Uterus (tissue), 4 donors: ENCODE measurements around the gene EIPR1. TPM values are rescaled to one million over a fixed set of nuclear protein-coding genes. Genes with fewer than 3 reads are reported as not detected.

Experiments used
- DNase-seq, 2 donors: peaks; one replicate each; pipeline ENCODE4 v3.0.0-alpha.2; 2019 to 2020
- H3K27ac ChIP-seq, 2 donors: fragments of 200-600 bp; sonication (generic); 1 replicate in 1 of 2; 2 replicates in 1 of 2; pipeline ENCODE4 v1.5.1; 2016 to 2018
- H3K27me3 ChIP-seq, 2 donors: fragments of 200-600 bp; sonication (generic); one replicate each; pipeline ENCODE4 v1.5.1; 2018 to 2019; ENCODE audit warnings: control low read depth in 1 of 2
- H3K36me3 ChIP-seq, 2 donors: fragments of 200-600 bp; sonication (generic); one replicate each; pipeline ENCODE4 v1.5.1; 2019; ENCODE audit warnings: control low read depth in 1 of 2
- H3K4me1 ChIP-seq, 2 donors: fragments of 200-600 bp; sonication (generic); one replicate each; pipeline ENCODE4 v1.5.1; 2018 to 2019; ENCODE audit warnings: control low read depth in 1 of 2
- H3K4me3 ChIP-seq, 2 donors: fragments of 200-600 bp; sonication (generic); 1 replicate in 1 of 2; 2 replicates in 1 of 2; pipeline ENCODE4 v1.5.1; 2018 to 2019; ENCODE audit warnings: mild to moderate bottlenecking in 1 of 2
- H3K9me3 ChIP-seq, 2 donors: fragments of 200-600 bp; sonication (generic); one replicate each; pipeline ENCODE4 v1.5.1; 2019; ENCODE audit warnings: control low read depth in 1 of 2
- CTCF ChIP-seq, 4 experiments: fragments of 200-600 bp in 2 of 4; fragments of 450-650 bp in 2 of 4; sonication (generic) in 2 of 4; IDR thresholded peaks; one replicate each; pipeline ENCODE4 v1.5.1; 2016 to 2019; ENCODE audit warnings: antibody characterized with exemption in 4 of 4, mild to moderate bottlenecking in 2 of 4, moderate library complexity in 1 of 4
- POLR2A ChIP-seq, 2 donors: fragments of 450-650 bp; IDR thresholded peaks; one replicate each; pipeline ENCODE4 v1.6.1; 2016; ENCODE audit warnings: antibody characterized with exemption in 2 of 2, mild to moderate bottlenecking in 1 of 2, moderate library complexity in 1 of 2
- intact Hi-C: fragments of 100-400 bp; cut with DNase I; formaldehyde crosslinking; loops from one replicate; pipeline ENCODE4 v1.15.1; 2023; ENCODE audit warnings: low total_unique reads
- total RNA-seq, 4 donors: library from RNA; depleted of rRNA in 3 of 4; stranded (reverse); fragments of >200 nt in 3 of 4; gene quantifications; one replicate each; pipeline versions ENCODE4 v1.1.0 to v1.2.4, GENCODE V29; 2014 to 2023
- donor health status: DM: yes; HTN: yes; CAD: no.

The EIPR1 gene
- total RNA-seq = 10 to 100 TPM in 3 of 4 donors, under 1 TPM in 1; 0.59 to 28.9 (median 20.4) TPM

DNA sequence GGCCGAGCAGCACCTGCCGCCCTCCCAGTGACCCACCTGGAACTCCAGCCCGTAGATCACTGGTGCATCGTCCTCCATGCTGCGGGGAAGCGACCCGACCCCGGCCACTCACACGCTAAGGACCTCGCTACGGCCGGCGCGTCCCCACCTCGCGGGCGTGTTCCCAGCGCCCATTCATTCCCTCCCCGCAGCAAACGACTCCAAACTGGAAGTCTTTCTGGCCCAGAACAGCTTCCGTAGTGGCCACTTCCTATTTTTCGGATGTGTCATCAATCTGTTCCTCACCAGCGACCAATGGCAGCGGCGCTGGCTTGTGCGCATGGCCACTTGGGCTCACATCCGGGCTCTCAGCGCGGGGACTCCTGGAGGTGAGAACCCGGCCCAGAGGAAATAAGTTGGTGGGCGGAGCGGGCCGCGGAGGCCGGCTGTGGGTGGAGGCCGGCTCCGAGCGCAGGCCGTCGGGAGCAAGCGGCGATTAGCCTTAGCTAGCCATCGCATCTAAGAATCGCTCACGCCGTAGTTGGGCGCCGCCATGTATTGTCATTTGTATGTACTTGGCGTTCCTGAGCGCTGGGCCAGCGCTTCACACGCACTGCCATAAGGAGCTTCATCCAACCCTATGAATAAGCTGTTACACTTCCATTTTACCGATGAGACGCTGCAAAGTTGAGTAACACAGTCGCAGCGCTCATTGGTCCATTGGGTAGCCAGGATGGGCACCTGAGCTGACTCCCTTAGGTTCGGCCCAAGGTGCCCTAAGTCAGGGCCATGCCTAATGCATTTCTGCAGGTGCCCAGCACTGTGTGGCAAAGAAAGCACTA is at the start of gene EIPR1:
EIPR1 (minus strand) TSS at position 207 of the 821 bp plus-strand sequence; CDS start at position 78, 129 bp downstream.
- TF ChIP-seq POLR2A (IDR thresholded peaks at IDR 0.05) (peak; percentile 51 to 67), CTCF (IDR thresholded peaks at IDR 0.05) (peak; percentile 17 to 34 (median 28))
- Histone ChIP-seq H3K4me3 (peak within 1 kb of the TSS; percentile 72 to 75), H3K4me1 (peaks cover 4 to 10% of the 10 kb centered on the region in 2 donors), H3K36me3 (no peaks in the 10 kb centered on the region), H3K27ac (peak within 1 kb of the TSS; percentile 87 to 88), H3K9me3 (no peaks in the 10 kb centered on the region), H3K27me3 (no peaks in the 10 kb centered on the region)
- intact Hi-C loops = no loop called here
- peak; percentile 96 to 97 for DNase-seq

- Histone ChIP-seq H3K4me3 (no peak overlapping the region), H3K4me1 (no peaks in the 10 kb centered on the region), H3K9me3 (no peaks in the 10 kb centered on the region), H3K27me3 (no peaks in the 10 kb centered on the region), H3K27ac (no peak overlapping the region), H3K36me3 (no peaks in the 10 kb centered on the region)
- intact Hi-C loops = no loop called here
- no peak for DNase-seq
- TF ChIP-seq POLR2A (IDR thresholded peaks at IDR 0.05) (no peak), CTCF (IDR thresholded peaks at IDR 0.05) (no peak)
These were observed 49.7 kb upstream of the EIPR1 start for GRCh38 chr2:3427272-3427671.

DNA sequence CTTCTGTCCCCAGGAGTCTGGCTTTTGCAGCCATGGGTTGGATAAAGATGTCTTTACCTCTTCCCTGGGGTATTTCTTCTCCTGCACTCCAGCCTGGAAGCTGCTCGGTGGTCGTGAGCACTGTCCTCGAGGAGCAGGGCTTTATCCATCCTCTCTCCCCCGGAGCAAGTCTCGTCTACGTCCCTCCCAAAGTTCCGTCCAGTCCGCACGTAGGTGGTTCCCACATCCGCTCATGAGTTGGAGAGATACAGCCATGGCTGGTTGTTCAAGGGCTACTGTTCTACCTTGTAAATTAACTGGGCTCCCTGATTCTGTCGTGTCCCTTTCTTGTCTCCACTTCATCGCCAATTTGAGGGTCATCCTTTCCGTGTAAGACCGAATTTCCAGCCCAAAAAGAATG is 49.0 kb upstream of the EIPR1 start:
- DNase-seq = no peak
- Histone ChIP-seq H3K27me3 (no peaks in the 10 kb centered on the region), H3K36me3 (no peaks in the 10 kb centered on the region), H3K9me3 (no peaks in the 10 kb centered on the region), H3K4me3 (no peak overlapping the region), H3K4me1 (no peaks in the 10 kb centered on the region), H3K27ac (no peak overlapping the region)
- no peak for TF ChIP-seq CTCF (IDR thresholded peaks at IDR 0.05)
- no peak for TF ChIP-seq POLR2A (IDR thresholded peaks at IDR 0.05)
- intact Hi-C loops = no loop called here

DNA sequence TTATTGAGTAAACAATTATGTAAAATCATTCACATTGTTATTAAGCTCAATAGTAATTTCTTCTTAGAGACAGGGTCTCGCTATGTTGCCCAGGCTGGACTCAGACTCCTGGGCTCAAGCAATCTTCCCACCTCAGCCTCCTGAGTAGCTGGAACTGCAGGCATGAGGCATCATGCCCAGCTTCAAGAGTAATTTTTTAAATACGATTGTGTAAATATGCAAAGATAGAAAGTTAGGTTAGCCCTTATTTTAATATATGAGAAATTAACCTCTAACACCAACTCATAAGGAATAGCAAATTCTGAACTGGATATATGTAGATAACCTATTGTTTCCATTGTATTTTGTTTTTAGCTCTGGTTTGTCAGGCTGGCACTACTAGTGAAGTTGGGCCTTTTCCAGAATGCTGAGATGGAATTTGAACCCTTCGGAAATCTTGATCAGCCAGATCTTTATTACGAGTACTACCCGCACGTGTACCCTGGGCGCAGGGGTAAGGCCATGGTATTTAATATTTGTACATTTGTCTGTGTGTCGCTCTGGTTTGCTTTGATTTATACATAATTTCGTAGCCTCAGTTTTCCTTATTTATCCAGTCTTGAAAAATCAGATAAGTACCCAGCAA is 46.7 kb upstream of the EIPR1 start:
- no peak for DNase-seq
- H3K36me3 ChIP-seq = no peaks in the 10 kb centered on the region
- H3K9me3 ChIP-seq = no peaks in the 10 kb centered on the region
- H3K4me1 ChIP-seq = no peaks in the 10 kb centered on the region
- no peaks in the 10 kb centered on the region for H3K27me3 ChIP-seq
- no peak overlapping the region for H3K27ac ChIP-seq
- intact Hi-C loops = no loop called here
- no peak overlapping the region for H3K4me3 ChIP-seq
- TF ChIP-seq POLR2A (IDR thresholded peaks at IDR 0.05) = no peak
- TF ChIP-seq CTCF (IDR thresholded peaks at IDR 0.05) = no peak
